IPS-NIHi7 (cell line): ENCODE measurements around the gene FTO.

Source experiments
- DNase-seq: peaks from one replicate; pipeline ENCODE4 v3.0.0; 2012; ENCODE audit warnings: mixed read lengths; ENCODE audit errors: extremely low spot score

Gene FTO

DNA sequence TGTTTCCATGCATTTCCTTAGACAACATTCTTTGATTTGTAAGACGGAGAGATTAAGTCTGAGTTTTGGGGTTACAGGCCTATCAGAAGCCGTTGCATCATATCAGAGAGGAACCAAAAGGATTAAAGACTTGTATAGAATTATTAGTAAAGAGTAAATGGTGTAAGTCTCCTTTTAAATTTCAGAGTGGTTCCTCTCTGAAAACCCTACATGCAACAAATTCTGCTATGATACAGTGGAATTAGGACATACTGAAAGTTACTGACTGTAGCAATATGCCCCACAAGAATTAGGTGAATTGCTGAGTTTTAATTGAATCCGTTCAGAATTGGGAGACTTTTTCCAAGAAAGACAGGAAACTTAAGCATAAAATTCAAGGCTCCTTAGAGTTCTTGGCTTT, 221.6 kb downstream of the FTO start:
- no peak for DNase-seq

DNA sequence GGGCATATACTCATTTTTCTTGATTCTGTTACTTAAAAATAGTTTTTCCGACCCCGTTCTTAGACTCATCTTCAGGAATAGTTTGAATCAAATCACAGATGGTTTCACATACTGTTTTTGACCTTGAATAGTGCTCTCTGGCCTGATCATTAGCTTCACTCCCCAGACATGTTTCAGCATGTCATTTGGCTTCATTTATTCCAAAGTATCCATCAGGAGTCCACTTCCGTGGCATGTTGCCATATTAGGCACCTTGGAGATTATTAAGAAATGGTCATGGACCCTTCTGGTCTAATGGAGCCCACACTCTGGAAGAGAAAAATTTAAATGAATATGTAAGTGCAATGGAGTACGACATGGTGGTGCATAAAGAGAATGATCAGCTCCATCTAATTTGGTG, 222.3 kb downstream of the FTO start:
- DNase-seq: no peak

DNA sequence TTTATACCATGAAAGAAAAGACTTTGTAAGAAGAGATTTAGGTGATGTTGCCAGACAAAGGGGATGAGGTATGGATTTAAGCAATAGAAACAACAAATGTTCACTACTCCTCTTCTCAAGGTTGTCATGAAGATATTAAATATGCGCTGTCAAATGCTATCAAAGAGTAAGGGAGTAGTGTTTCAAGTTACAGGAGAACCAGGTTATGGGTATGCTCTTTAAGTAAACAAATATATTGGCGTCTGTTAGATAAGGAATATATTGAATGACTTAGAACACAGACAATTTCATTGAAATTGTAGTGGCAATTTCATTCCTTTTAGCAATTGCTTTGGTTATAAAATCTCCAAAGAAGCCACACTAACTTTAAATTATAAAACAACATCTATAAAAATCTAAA, 229.0 kb downstream of the FTO start:
- no peak for DNase-seq

DNA sequence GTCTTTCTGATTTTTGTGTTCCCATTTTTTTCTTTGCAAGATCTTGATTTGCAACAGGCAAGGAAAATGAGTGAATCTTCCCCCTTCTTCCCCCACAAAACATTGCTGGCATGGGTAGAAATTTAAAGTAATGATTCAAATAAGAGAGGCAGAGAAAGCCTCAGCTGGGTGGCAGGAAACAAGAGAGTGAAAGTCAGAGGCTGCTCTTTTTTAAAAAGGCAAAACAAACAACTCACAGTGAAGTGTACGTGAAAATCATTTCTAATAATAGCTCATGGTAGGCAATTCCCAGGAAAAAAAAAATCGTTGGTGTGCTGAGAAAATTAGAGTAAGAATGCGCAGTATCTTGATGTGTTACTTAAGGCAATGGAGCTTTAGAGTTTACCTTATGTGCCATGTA, 229.5 kb downstream of the FTO start:
- DNase-seq: no peak

DNA sequence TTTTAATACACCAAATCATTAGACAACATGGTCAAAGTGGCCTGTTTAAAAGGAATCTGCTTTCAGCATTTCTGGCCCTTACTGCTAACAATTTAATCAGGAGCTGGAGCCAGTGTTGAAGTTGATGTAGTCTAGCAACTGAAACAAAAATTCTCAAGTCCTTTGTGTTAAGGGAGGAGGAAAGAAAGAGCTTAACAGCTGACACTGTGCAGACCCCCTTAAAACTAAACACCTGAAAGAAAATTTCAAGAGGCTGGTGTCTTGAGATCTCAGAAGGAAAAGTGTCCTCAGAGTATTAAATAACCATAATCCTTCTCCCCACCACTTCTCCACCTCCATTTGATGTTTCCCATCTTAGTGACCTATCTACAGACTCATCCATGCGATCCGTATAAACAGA, 232.1 kb downstream of the FTO start:
- DNase-seq: no peak

DNA sequence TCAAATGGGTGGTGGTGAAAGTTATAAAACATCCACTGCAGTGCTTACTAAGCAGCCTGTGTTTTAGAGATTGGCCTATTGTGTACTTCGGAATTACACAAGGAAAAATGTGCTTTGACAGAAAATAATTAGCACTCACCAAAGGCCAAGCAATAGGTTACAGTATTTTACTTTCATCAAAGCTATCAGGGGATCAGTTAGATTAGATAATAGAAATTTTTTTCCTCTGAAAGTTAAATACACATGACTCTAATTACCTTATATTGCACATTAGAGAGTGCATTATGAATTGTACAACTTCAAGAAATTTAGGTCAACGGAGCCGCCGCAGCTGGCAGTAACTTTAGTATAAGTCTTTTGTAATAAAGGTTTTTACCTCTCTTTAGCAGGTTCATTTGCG, 232.6 kb downstream of the FTO start:
- DNase-seq: no peak

DNA sequence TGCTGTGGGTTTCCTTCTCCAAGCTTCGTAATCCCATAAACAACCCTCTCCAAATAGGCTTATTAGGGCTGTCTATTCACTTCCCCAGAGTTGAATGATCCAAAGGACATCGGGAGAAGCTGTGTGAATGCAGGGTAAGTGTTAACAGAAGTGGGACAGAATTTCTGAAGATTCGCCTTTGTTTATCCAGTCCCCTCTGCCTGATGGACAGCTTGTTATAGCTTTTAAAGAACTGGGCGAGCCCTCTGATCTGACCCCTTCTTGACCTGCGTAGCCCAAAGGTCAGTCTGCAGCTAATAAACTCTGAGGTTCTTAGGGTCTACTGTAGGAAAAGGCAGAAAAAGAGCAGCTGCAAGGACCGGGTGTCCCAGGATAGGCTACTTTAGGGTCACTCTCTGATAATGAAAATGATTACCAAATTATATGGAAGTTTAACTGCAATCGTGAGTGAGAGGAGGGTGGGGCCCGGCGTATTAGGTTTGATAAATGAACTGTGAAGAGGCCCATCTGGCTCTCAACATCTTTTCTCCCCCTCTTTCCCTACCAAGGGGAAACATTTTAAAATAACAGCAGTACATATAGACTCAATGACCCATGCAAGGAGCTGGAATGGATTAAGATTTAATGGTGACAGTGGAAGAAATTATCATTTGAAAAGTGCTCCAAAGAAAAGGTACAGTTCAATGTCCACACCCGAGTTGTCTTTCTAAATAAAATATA, 233.4 kb downstream of the FTO start:
- no peak for DNase-seq

DNA sequence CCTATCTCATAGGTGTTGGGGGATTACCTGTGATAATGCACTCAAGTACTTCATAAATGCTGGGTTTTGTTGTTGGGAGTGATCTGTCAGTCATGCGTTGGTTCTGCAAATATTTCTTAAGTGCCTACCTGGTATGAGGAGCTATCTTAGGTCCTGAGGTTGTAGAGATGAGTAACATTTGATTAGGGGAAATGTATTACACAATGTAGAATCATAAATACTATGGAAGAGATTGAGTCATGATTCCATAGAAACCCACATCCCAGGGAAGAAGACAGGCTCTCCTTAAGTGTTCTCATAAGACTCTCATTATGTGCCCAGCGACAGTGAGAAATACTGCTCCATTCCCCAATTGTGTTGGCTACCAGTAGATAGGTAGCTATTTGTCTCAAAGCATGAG, 240.1 kb downstream of the FTO start:
- DNase-seq: no peak

DNA sequence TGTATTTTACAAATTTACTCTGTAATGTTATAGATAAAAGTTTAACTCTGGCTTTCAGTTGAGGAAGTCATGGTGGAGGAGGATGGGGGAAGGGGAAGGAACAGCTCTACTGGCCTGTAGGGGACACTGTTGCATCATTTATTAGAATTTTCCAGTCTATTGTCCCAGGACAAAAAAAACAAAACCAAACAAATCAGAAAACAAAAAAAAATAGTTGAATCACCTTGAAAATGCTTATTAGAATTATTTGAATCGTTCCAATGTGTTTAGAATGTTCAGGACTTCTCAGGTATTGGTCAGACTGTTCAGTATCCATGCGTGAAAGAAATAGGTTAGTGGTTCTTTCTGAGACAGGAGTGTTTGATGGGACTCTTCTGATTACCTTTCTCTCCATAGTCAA, 242.0 kb downstream of the FTO start:
- DNase-seq: peak; percentile 51

DNA sequence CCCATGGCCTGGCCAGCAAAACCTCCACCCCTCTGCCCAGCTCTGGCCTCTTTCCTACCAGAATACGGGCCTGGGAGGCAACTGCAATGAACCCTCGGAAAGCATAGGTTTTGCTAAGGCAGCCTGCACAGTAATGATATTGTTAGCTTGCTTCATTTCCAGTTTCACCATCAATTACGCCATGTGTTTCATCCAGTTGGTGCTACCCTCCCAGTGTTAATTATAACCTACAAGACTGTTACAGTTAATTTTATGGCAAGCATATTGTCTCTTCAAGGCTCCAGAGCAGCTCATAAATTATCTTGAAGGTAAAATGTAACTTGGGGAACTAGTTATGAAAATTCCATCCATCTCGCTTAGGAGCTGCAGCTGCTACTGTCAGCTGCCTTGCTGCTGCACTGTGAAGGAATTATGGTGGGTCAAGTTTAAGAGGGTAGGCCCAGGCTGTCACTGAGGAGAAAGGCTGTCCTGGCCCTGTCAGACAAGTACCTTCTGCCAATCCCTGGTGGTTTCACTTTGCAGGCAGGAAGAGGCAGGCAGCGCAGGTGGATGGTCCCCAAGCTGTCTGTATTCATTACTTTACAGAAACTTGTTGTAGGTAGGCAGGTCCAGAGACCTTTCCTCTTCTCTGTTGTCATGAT, 242.9 kb downstream of the FTO start:
- DNase-seq: no peak

DNA sequence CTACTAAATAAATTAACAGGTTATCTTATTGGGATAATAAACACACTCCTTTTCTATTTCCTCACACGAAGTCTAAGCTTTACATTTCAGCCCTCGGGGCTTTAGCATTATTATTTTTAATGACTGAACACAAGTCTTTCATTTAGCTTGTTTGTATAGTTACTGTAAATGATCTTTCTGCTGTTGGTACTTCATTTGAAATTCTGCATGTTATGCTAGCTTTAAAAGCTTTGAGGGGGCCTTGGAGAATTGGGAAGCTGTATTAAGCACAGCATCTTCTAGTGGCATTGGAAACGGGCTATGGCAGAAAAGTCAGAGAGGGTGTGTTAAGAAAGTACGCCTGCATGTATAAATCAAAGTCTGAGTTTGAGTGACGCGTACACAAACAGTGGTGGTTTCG, 243.7 kb downstream of the FTO start:
- DNase-seq: no peak

DNA sequence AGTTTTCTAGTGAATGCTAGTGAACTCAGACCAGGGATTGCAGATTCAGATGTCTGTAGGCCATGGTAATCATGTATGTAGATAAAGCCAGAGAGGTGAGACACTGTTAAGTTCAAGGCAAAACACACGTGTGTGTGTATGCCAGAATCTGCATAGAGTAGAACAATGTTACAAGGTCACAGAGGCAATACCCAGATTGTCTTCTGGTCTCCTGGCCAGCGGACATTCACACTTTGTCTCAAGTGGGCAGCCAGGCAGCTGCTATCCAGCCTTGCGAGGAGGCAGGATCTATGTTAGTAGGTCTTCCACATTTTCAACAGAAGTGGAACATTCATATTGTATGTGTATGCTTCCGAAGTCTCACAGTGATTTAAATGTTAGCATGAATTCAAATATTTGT, 244.4 kb downstream of the FTO start:
- no peak for DNase-seq

DNA sequence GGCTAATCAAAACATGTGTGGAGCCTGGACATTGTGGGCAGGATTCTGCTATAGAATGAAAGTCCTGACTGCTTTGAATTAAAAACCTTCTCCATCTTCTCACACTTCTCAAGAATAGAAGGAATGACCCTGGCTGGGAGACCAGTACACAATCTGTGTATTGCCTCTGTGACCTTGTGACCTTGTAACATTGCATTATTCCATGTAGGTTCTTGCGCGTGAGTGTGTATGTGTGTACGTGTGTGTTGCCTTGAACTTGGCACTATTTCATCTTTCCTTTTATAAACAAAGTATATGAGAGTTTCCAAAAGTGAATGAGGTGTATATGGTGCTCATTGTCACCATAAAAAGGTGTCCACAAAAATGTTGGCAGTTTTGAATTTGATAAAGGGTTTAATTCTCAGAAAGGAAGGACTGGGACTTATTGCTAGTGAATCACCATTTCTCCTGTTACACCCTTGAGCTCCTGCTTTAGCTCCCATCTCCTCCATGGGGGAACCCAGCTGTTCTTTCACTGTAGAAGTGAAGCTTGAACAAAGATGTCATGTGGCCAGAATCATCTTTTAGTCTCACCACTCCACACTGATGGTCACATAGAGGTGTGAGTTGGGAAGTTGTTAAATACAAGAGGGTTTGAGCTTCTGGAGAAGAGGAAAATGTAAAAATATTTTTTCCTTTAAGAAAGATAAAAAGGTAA, 244.9 kb downstream of the FTO start:
- DNase-seq: no peak

DNA sequence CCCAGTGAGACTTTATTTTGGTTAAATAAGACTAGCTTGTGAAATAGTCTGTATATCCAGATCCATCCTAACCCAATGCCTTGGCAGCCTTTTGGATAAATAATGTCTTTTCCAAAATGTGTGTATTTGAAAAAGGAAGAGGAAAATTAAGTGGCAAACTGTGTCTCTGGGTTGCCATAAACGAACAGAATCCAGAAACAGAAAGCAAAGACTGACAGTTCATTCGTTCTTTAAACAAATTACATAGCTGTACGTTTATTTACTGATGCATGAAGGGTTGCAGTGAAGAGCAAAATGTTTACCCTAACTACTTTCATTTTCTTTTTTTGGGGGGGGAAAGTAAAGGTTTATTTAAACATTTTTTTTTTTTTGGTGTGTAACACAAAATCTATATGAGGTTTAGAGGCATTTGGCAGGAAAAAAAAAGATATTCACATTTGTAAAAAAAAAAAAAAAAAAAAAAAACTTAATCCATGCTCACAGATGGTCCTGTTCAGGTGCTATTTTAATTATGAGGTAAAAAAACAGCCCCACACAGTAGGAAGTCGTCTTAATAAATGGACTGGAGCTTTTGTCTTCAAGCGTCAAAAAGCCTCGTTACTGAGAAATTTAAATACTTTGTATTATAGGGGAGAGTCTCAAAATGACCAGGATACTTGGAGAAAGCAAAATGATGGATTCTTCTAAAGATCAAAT, 245.9 kb downstream of the FTO start:
- no peak for DNase-seq

DNA sequence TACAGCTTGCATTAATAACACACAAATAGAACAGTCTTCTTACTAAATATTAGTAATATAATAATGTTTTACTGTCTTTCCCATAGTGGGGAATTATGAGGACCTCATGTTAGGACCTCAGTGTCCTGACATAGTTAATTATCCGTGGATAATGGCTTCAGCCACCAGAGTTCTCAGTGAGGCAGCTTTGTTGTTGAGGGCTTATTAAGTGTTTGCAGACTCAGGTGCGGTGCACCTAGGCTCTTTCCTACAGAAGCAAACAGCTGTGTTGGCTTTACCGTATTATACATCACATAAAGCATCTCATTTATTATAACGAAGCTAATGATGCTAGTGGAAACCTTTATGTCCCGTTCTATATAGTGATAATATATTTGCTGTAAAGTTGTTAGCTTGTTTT, 246.7 kb downstream of the FTO start:
- DNase-seq: no peak

DNA sequence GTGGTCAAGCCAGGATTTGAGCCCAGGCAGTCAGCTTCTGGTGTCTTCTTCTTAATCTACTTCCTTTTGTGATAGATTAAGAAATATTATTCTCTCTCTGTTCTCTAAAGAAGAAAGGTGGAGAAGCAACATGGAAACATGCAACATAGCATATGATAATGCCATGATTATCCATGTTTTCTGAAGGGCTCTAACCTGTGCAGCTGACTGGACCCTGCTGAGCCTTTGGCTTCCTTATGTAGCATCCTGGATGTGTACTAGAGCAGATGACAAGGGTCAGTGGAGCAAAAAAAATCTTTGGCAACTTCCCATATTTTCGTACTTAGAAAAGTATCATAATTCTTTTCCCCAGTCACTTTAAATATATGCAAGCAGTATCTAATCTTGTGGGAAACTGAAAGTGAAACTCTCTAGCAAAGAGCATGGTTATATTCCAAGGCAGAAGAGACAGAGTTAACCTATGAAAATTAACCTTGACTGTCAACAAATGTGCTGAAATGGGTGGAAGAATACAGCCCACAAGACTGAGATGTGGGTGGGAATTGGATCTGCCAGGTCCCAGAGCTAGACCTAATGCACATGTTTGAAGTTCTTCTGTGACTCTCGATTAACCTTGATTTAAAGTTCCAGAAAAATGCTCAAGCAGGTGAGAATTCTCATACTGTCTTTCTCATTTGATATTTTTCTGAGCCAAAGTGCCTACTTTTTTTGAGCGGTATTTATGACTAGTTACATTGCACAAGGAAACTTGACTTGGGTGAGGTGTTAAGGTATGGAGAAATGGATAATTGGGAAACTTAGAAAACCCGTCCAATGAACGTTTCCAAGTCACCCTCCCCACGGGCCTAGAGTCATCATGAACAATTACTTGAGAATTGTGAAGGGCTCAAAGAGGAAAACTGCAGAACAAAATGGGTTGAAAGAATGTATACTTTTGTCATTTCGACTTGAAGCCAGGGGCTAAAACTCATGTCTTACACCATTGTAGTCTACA, 248.6 kb downstream of the FTO start:
- DNase-seq: no peak

DNA sequence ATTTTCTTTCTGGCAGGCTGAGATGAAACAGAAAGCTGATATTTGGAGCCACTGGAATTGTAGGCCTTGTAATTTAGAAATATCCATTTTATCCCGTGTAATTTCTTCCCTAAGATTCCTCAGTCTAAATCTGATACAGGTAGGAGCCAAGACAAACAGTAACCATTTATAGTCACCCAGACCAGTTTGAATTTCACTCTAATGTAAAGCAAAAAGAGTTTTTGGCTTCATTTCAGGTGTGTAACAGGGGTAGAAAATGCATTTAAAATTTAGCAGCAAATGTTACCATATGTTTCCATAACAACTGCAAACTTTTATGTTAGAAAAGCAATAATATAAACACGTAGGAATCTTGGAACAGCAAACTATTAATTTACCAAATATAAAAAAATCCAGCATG, 249.4 kb downstream of the FTO start:
- no peak for DNase-seq

DNA sequence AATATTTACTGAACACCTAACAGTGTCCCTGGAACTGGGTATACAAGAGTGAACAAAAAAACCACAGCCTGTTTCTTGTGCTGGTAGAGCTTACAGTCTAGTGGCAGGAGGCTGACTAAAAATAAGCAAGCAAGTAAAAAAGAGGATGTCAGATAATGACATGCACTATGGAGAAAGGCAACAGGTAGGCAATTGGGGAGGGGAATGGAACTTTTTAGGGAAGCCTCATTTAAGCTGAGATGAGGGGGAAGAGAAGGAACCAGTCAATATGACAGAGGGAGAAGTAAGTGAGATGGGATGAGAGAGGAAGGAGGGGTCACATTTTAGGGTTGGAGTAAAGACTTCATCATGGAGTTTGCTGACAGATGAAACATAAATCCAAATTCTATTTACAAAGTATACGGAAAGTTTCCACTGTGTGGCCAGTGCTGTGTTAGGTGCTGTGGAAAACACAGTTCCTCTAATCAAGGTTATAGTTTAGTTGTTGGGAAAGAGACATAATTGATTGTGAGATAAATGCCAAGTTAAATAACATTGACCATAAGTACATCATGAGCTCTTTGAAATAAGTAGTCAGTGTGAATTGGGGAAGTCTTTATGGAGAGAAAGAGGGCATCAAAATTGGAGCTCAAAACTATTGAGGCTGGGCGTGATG, 251.4 kb downstream of the FTO start:
- DNase-seq: no peak

DNA sequence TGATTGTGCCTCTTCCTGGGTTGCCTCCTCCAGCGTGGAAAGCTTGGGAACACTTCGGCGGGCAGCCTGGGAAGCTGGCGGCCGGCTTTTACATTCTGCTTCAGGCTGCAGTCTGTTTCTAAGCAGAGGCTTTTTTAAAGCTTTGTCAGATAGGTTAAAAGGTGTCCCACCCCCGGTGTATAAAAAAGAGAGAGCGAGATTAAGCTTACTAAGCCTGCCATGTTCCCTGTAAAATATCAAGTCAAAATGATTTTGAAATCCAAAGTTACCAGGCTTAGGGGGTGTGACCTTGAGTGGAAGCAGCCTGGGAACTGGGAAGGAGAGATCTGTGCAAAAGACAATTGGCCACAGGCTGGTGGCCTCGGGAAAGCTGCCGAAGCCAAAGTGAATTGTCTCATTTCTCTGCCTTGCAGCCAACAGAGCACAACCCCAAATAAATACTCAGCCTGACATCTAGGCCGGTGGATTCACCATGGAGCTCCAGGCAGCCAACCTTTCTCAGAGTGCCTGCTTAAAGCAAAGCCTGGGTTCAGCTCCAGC, 254.5 kb downstream of the FTO start:
- no peak for DNase-seq

DNA sequence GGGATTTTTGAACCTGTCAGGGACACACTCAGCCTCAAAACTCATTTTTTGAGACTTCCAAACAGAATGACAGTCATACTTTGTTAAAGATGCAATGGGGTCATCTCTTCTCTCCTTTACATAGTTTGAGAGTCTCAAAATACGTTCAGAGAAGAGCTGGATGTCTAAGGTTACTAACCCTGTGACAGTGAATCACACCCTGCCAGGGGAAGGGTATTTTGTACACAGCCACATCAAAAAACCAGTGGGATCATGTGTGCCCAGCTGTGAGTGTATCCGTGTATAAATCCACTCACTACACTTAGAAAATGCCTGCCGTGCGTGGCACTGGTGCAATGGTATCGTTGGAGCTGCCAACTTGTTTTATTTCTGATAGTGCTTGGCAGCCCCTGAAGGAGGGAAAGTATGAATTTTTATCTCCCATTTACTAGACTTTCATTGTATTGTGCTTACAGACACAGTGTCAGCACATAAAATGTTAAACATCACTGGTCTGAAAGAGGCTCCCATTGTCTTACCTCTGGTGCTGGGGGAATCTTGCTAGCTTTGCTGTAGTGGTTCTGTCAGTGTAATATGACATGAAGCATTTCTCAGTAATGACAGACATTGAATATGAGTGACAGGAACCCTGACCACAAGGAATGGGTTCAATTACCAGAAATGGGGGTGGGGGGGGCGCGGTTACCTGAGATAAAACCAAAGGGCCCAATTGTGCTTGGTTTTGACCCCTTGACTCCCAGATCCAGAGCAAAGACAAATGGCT, 256.3 kb downstream of the FTO start:
- DNase-seq: no peak
